ENCODE results near the gene FAM83E. TPM values are rescaled to one million over a fixed set of nuclear protein-coding genes. Genes with fewer than 3 reads are reported as not detected.

Gene FAM83E
- total RNA-seq, 1 donor from 2014 or later, result 3.7 TPM

DNA sequence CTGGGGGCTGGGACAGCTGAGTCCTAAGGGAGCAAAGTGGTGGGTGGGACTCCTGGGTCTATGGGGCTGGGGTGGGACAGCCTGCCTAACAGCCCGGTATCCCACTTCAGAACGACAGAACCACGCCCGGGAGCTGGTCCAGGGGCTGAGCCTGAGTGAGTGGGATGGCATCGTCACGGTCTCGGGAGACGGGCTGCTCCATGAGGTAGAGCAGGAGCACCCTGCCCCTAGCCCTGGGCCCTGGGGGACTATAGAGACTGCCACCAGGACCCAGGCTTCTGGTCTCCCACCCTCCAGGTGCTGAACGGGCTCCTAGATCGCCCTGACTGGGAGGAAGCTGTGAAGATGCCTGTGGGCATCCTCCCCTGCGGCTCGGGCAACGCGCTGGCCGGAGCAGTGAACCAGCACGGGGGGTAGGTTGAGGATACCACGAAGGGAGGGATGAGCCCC, 13.0 kb upstream of the FAM83E start:
- DNase-seq (ENCODE audit: low spot score in 2 of 2, unreplicated experiment in 2 of 2), result no peak
- H3K27me3 Mint-ChIP-seq (ENCODE audit: low read depth), result no peaks in the 10 kb centered on the region
- H3K4me3 Mint-ChIP-seq, result no peak overlapping the region
- H3K27ac Mint-ChIP-seq, result no peak overlapping the region
- peaks cover 3% of the 10 kb centered on the region for H3K36me3 Mint-ChIP-seq
- no peaks in the 10 kb centered on the region for H3K9me3 Mint-ChIP-seq
- TF ChIP-seq, protein P1, sequence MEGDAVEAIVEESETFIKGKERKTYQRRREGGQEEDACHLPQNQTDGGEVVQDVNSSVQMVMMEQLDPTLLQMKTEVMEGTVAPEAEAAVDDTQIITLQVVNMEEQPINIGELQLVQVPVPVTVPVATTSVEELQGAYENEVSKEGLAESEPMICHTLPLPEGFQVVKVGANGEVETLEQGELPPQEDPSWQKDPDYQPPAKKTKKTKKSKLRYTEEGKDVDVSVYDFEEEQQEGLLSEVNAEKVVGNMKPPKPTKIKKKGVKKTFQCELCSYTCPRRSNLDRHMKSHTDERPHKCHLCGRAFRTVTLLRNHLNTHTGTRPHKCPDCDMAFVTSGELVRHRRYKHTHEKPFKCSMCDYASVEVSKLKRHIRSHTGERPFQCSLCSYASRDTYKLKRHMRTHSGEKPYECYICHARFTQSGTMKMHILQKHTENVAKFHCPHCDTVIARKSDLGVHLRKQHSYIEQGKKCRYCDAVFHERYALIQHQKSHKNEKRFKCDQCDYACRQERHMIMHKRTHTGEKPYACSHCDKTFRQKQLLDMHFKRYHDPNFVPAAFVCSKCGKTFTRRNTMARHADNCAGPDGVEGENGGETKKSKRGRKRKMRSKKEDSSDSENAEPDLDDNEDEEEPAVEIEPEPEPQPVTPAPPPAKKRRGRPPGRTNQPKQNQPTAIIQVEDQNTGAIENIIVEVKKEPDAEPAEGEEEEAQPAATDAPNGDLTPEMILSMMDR (IDR thresholded peaks at IDR 0.05; ENCODE audit: unreplicated experiment), result no peak
- H3K4me1 Mint-ChIP-seq, result peaks cover 35% of the 10 kb centered on the region

DNA sequence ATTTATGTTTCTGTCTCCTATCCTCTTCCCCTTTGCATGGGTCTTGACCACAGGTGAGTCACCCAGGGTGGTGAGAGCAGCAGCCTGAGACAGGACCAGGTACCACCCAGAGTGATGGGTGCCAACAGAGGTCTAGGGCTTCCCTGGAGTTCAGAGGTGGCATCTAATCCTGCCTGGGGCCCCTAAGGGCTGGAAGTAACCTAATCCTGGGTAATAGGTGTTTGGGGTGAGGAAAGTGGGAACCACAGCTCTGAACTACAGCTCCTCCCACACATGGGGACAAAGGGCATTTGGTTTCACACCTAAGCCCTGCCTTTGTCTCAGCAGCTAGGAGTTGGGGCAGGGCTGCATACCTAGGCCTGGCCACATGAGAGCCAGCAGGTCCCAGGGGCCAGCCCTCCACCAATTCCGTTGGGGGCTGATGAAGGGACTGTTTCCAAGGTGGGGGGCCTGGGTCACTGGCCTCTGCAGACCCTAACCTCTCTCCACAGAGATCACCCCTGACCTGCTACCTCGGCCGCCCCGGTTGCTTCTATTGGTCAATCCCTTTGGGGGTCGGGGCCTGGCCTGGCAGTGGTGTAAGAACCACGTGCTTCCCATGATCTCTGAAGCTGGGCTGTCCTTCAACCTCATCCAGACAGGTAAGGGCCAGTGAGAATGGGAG, 12.5 kb upstream of the FAM83E start:
- Mint-ChIP-seq H3K36me3 (no peaks in the 10 kb centered on the region), H3K27ac (no peak overlapping the region), H3K4me1 (peaks cover 37% of the 10 kb centered on the region)

DNA sequence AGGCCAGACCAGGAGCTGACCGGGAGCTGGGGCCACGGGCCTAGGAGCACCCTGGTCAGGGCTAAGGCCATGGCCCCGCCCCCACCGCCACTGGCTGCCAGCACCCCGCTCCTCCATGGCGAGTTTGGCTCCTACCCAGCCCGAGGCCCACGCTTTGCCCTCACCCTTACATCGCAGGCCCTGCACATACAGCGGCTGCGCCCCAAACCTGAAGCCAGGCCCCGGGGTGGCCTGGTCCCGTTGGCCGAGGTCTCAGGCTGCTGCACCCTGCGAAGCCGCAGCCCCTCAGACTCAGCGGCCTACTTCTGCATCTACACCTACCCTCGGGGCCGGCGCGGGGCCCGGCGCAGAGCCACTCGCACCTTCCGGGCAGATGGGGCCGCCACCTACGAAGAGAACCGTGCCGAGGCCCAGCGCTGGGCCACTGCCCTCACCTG, 11.0 kb upstream of the FAM83E start:
- TF ChIP-seq, protein P1 (IDR thresholded peaks at IDR 0.05; ENCODE audit: unreplicated experiment), result no peak
- Mint-ChIP-seq H3K4me3 (no peak overlapping the region), H3K27ac (no peak overlapping the region), H3K4me1 (peaks cover 42% of the 10 kb centered on the region), H3K27me3 (ENCODE audit: low read depth) (no peaks in the 10 kb centered on the region), H3K9me3 (no peaks in the 10 kb centered on the region), H3K36me3 (no peaks in the 10 kb centered on the region)
- DNase-seq (ENCODE audit: low spot score in 2 of 2, unreplicated experiment in 2 of 2), result no peak

More for the DNA sequence above, 12.5 kb upstream of the FAM83E start:
- no peaks in the 10 kb centered on the region for H3K9me3 Mint-ChIP-seq
- DNase-seq (ENCODE audit: low spot score in 2 of 2, unreplicated experiment in 2 of 2), result no peak
- TF ChIP-seq, protein P1 (IDR thresholded peaks at IDR 0.05; ENCODE audit: unreplicated experiment), result no peak
- H3K4me3 Mint-ChIP-seq, result no peak overlapping the region
- no peaks in the 10 kb centered on the region for H3K27me3 Mint-ChIP-seq (ENCODE audit: low read depth)

DNA sequence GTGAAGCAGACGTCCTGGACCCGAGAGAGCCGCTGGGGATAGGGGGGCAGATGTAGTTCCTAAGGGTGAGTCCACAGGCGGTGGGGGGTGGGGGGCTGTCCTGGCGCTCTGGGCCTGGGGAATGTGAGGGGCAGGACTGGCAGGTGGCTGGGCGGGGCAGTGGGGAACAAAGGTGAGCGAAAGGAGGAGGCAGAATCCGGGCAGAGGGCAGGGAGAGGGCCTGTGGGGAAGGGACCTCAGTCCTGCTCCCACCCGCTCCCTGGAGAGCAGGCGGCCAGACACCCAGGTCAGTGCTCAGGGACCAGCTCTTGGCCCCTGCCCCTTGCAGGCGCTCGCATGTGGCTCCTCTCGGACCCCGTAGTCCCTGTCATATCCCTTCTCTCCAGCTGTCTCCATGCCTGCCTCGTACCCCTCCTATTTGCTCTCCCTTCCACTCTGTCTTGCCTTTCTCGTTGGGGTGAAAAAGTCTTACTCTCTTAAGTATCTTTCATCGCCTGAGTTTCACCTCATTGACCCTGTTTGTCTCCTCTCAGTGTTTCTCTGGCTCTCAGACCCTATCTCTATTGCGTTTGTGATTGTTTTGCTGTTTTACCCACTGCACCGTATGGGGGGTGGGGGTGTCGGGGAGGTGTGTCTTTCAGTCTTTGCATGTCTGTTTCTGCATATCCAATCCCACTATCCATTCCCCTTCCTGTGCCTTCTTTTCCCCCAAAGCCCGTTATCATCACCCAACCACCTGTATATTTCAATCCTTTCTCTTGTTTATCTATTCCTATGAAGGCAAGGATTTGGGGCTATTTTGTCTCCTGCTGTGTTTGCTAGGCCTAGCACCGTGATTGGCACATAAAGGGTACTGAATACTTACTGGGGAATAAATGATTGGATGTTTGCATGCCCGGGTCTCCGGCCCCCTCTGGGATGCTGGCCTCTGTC, 10.2 kb upstream of the FAM83E start:
- H3K4me1 Mint-ChIP-seq, result peaks cover 34% of the 10 kb centered on the region
- peak overlapping the region; percentile 76 for H3K4me3 Mint-ChIP-seq
- peak overlapping the region; percentile 79 for H3K27ac Mint-ChIP-seq
- TF ChIP-seq, protein P1 (IDR thresholded peaks at IDR 0.05; ENCODE audit: unreplicated experiment), result no peak
- H3K9me3 Mint-ChIP-seq, result no peaks in the 10 kb centered on the region
- DNase-seq (ENCODE audit: low spot score in 2 of 2, unreplicated experiment in 2 of 2), result no peak
- no peaks in the 10 kb centered on the region for H3K27me3 Mint-ChIP-seq (ENCODE audit: low read depth)
- H3K36me3 Mint-ChIP-seq, result no peaks in the 10 kb centered on the region

DNA sequence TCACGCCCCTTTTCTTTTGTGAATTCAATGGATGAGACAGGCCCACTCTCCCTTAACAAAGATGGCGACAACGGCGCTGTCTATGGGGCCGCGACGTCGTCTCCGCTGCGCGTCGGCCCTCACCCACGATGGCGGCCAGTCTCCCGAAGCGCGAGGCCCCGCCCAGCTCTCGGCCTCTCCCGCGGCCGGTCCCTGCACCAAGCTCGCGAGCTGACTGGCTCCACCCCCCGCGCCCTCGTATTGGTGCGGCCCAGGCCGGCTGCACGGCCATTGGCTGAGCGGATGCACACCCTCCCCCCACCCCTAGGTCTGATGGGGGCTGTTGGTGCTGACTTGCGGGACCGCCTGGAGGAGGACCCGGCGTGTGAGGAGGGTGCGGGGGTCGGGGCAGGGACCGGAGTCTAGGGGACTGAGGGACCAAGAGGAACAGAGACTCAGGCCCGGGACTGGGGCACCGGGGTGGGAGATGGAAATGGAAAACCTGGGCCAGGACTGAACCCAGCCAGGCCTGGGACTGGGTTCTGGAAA, 9.3 kb upstream of the FAM83E start:
- no peaks in the 10 kb centered on the region for H3K9me3 Mint-ChIP-seq
- H3K27me3 Mint-ChIP-seq (ENCODE audit: low read depth), result no peaks in the 10 kb centered on the region
- peak overlapping the region; percentile 97 for H3K27ac Mint-ChIP-seq
- TF ChIP-seq, protein P1 (IDR thresholded peaks at IDR 0.05; ENCODE audit: unreplicated experiment), result no peak
- H3K4me1 Mint-ChIP-seq, result peaks cover 35% of the 10 kb centered on the region
- H3K36me3 Mint-ChIP-seq, result no peaks in the 10 kb centered on the region
- peak overlapping the region; percentile 76 for H3K4me3 Mint-ChIP-seq
- DNase-seq (ENCODE audit: low spot score in 2 of 2, unreplicated experiment in 2 of 2), result peak; percentile 96 to 98
